Vagina (tissue), 2 donors: Measurements from ENCODE around the gene AIG1. TPM values are rescaled to one million over a fixed set of nuclear protein-coding genes. Genes with fewer than 3 reads are reported as not detected.

Experiments used
- DNase-seq, 2 donors: peaks; one replicate each; pipeline ENCODE4 v3.0.0-alpha.2; 2017; ENCODE audit errors: extremely low spot score in 2 of 2
- H3K27ac ChIP-seq: fragments of 200-600 bp; sonication (generic); one replicate; pipeline ENCODE4 v1.5.1; 2019
- H3K27me3 ChIP-seq: fragments of 200-600 bp; sonication (generic); one replicate; pipeline ENCODE4 v1.5.1; 2019
- H3K36me3 ChIP-seq, 2 donors: fragments of 200-600 bp; sonication (generic); one replicate each; pipeline ENCODE4 v1.5.1; 2017 to 2019
- H3K4me1 ChIP-seq: fragments of 200-600 bp; sonication (generic); one replicate; pipeline ENCODE4 v1.5.1; 2019
- H3K4me3 ChIP-seq, 2 donors: fragments of 200-600 bp; sonication (generic); 1 replicate in 1 of 2; 2 replicates in 1 of 2; pipeline ENCODE4 v1.5.1; 2016 to 2019
- H3K9me3 ChIP-seq: fragments of 200-600 bp; sonication (generic); one replicate; pipeline ENCODE4 v1.5.1; 2019
- POLR2A ChIP-seq, 2 donors: fragments of 450-650 bp; IDR thresholded peaks; one replicate each; pipeline ENCODE4 v1.6.1; 2017; ENCODE audit warnings: antibody characterized with exemption in 2 of 2, mild to moderate bottlenecking in 2 of 2, moderate library complexity in 2 of 2
- POLR2AphosphoS5 ChIP-seq, 2 donors: sonication (generic); formaldehyde crosslinking; IDR thresholded peaks; one replicate each; pipeline ENCODE4 v1.9.0; 2017; ENCODE audit warnings: antibody characterized with exemption in 2 of 2, mild to moderate bottlenecking in 2 of 2, low read depth in 1 of 2; ENCODE audit not compliant: insufficient read depth in 1 of 2
- intact Hi-C: fragments of 100-400 bp; cut with DNase I; formaldehyde crosslinking; loops from one replicate; pipeline ENCODE4 v1.15.1; 2023
- total RNA-seq: library from RNA; depleted of rRNA; stranded (reverse); fragments of >200 nt; gene quantifications from one replicate; pipeline ENCODE4 v1.2.3, GENCODE V29; 2016
- TF ChIP-seq, protein P1 (sequence below), 3 experiments: fragments of 450-650 bp in 2 of 3; fragments of 200-600 bp in 1 of 3; sonication (generic) in 1 of 3; IDR thresholded peaks; one replicate each; pipeline ENCODE4 v1.5.1; 2017 to 2019; ENCODE audit warnings: antibody characterized with exemption in 3 of 3, mild to moderate bottlenecking in 2 of 3, moderate library complexity in 2 of 3

The AIG1 gene
- total RNA-seq, 1 donor from 2014 or later: 22.3 TPM

DNA sequence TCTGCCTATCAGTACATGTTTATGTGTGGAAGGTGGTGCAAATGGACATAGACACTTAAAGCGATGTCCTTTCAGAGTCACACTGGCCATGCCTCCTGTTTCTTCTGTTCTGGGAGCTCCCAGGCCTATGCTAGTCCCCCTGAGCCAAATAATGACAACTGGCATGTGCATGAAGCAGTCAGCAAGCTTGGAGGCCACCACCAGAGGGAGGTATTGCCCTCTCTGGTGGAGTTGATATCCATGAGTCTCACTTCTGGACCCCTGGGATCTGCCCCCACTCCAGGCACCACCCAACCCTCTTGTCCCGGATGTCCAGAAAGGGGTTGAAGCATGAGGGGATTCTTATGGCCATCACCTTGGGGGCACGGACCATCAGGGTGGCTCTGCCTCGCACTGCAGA lies 172.2 kb downstream of the AIG1 start:
- no peaks in the 10 kb centered on the region for H3K4me1 ChIP-seq
- no peak for DNase-seq
- no peaks in the 10 kb centered on the region for H3K27me3 ChIP-seq
- no peaks in the 10 kb centered on the region for H3K36me3 ChIP-seq
- no peaks in the 10 kb centered on the region for H3K9me3 ChIP-seq
- intact Hi-C loops: loop anchor here (10.0 kb wide), 1 partner anchor 538 kb away; no protein-coding TSS in a partner anchor
- H3K27ac ChIP-seq: no peak overlapping the region
- no peak overlapping the region for H3K4me3 ChIP-seq
- TF ChIP-seq POLR2AphosphoS5 (IDR thresholded peaks at IDR 0.05; ENCODE audit: insufficient read depth in 1 of 2, low read depth in 1 of 2): no peak
- TF ChIP-seq POLR2A (IDR thresholded peaks at IDR 0.05): no peak
- TF ChIP-seq, protein P1, sequence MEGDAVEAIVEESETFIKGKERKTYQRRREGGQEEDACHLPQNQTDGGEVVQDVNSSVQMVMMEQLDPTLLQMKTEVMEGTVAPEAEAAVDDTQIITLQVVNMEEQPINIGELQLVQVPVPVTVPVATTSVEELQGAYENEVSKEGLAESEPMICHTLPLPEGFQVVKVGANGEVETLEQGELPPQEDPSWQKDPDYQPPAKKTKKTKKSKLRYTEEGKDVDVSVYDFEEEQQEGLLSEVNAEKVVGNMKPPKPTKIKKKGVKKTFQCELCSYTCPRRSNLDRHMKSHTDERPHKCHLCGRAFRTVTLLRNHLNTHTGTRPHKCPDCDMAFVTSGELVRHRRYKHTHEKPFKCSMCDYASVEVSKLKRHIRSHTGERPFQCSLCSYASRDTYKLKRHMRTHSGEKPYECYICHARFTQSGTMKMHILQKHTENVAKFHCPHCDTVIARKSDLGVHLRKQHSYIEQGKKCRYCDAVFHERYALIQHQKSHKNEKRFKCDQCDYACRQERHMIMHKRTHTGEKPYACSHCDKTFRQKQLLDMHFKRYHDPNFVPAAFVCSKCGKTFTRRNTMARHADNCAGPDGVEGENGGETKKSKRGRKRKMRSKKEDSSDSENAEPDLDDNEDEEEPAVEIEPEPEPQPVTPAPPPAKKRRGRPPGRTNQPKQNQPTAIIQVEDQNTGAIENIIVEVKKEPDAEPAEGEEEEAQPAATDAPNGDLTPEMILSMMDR (IDR thresholded peaks at IDR 0.05): no peak

DNA sequence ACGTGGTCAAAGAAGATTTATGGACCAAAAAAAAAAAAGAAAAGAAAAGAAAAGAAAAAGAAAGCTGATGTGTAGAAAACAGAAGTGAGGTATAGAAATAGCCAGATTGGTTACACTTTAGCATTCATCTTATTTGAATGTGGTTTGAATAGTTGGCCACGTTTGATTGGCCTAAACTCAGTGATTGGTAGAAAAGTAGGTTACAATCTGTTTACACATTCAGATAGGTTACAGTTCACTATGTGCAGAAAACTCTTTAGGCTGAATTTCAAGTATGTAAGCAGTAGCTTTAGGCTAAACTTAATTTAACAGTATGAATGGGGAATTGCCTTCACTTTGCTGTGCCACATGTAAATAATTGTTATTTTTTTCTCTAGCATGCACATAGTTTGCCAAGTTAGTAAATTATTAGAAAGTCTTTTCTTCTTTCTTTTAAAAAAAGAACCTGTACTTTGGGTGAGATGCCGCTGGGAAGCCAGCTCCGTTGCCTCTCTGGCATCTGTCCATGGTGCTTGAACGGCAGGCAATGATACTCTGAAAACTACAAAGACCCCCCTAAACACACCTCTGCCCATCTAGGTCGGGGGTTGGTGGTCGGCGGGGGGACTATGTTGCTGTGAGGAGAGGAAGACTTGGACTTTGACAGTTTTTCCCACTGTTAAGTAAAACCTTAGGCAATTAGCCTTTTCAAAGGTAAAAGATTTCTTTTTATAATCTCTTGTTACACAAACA lies 173.0 kb downstream of the AIG1 start:
- H3K4me3 ChIP-seq: no peak overlapping the region
- intact Hi-C loops: loop anchor here (10.0 kb wide), 1 partner anchor 539 kb away; no protein-coding TSS in a partner anchor
- no peaks in the 10 kb centered on the region for H3K9me3 ChIP-seq
- H3K36me3 ChIP-seq: no peaks in the 10 kb centered on the region
- TF ChIP-seq, protein P1 (IDR thresholded peaks at IDR 0.05): no peak
- TF ChIP-seq POLR2AphosphoS5 (IDR thresholded peaks at IDR 0.05; ENCODE audit: insufficient read depth in 1 of 2, low read depth in 1 of 2) (no peak), POLR2A (IDR thresholded peaks at IDR 0.05) (no peak)
- no peaks in the 10 kb centered on the region for H3K27me3 ChIP-seq
- no peak overlapping the region for H3K27ac ChIP-seq
- H3K4me1 ChIP-seq: no peaks in the 10 kb centered on the region
- no peak for DNase-seq

DNA sequence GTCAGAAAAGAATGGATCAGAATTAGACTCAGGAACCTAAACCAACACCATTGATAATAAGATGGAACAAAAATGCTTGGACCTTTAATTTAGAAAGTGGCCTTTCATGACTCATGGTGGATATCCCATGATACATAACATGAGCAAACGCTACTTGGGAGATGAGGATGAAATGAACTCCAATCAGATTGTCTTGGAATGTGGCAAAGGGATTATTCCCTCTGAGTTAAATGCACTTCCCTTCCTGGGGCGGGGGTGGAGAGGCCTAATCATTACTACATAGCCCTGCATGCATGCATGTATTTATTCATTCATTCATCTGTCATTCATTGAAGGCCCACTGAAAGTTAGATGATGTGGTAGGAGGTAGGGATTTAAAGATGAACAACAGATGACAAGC lies 174.0 kb downstream of the AIG1 start:
- Histone ChIP-seq H3K27me3 (no peaks in the 10 kb centered on the region), H3K36me3 (no peaks in the 10 kb centered on the region), H3K9me3 (no peaks in the 10 kb centered on the region), H3K4me3 (no peak overlapping the region), H3K27ac (no peak overlapping the region), H3K4me1 (no peaks in the 10 kb centered on the region)
- no peak for TF ChIP-seq POLR2A (IDR thresholded peaks at IDR 0.05)
- no peak for TF ChIP-seq POLR2AphosphoS5 (IDR thresholded peaks at IDR 0.05; ENCODE audit: insufficient read depth in 1 of 2, low read depth in 1 of 2)
- TF ChIP-seq, protein P1 (IDR thresholded peaks at IDR 0.05): no peak
- intact Hi-C loops: loop anchor here (10.0 kb wide), 1 partner anchor 540 kb away; no protein-coding TSS in a partner anchor
- DNase-seq: no peak

DNA sequence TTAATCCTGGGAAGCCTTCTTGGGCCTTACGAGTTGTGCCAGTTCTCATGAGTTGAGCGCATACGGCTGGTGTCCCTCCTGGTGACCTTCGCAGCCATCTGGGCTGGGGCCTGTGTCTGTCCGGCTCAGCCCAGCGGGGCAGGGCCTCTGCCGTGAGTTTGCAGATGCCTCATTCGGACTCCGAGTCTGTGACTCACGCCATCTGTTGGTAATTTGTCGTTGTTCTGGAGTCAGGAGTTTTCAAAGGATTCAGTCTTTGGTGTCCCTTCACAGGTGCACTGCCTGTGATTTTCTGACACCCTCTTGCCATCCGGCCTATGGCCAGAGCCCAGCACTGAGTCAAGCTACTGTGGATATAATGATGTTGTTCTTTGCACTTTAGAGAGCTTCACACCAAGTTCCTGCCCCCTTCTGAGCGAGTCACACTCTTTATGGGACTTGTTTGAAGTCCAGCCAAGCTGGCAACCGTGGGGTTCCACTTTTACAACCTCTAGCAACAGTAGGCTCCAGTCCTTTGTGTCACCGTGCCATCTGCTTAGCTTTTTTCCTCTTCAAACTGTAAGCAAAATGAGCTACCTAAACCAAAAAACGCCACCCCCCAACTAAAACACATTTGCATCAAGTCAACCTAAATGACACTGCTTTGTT lies 175.6 kb downstream of the AIG1 start:
- Histone ChIP-seq H3K27ac (no peak overlapping the region), H3K4me1 (no peaks in the 10 kb centered on the region), H3K4me3 (no peak overlapping the region), H3K36me3 (no peaks in the 10 kb centered on the region), H3K9me3 (no peaks in the 10 kb centered on the region), H3K27me3 (no peaks in the 10 kb centered on the region)
- TF ChIP-seq POLR2AphosphoS5 (IDR thresholded peaks at IDR 0.05; ENCODE audit: insufficient read depth in 1 of 2, low read depth in 1 of 2) (no peak), POLR2A (IDR thresholded peaks at IDR 0.05) (no peak)
- TF ChIP-seq, protein P1 (IDR thresholded peaks at IDR 0.05): no peak
- DNase-seq: no peak
- intact Hi-C loops: loop anchor here (10.0 kb wide), 1 partner anchor 541 kb away; no protein-coding TSS in a partner anchor

DNA sequence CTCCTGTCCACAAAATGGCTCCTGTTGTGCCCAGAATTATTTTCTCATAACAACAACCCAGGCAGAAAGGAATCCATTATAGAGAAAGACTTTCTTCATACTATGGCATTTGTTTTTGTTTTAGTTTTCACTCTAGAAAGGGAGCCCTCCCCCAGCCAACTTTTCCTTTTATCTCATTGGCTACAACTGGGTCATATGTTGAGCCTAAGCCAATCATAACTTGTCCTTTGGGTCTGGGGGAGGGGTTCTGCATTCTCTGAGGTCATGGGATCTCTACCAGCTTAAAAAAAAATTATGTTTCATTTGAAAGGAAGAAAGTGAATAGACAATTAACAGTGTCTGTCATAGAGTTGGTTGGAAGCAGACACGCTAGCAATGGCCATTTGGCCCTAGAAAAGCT lies 177.6 kb downstream of the AIG1 start:
- H3K27ac ChIP-seq: no peak overlapping the region
- H3K9me3 ChIP-seq: no peaks in the 10 kb centered on the region
- no peaks in the 10 kb centered on the region for H3K36me3 ChIP-seq
- no peak overlapping the region for H3K4me3 ChIP-seq
- no peaks in the 10 kb centered on the region for H3K4me1 ChIP-seq
- intact Hi-C loops: loop anchor here (10.0 kb wide), 1 partner anchor 544 kb away; no protein-coding TSS in a partner anchor
- H3K27me3 ChIP-seq: no peaks in the 10 kb centered on the region
- no peak for TF ChIP-seq POLR2AphosphoS5 (IDR thresholded peaks at IDR 0.05; ENCODE audit: insufficient read depth in 1 of 2, low read depth in 1 of 2)
- TF ChIP-seq, protein P1 (IDR thresholded peaks at IDR 0.05): no peak
- no peak for DNase-seq
